Transverse colon (tissue), 4 donors: ENCODE measurements around the gene FOXD2. TPM values are rescaled to one million over a fixed set of nuclear protein-coding genes. Genes with fewer than 3 reads are reported as not detected.

Experiments
- DNase-seq: peaks from one replicate; pipeline ENCODE4 v3.0.0-alpha.2; 2019
- H3K27ac ChIP-seq, 4 donors: fragments of 200-600 bp; sonication (generic); 2 replicates each; pipeline ENCODE4 v1.5.1; 2016 to 2018; ENCODE audit warnings: inconsistent platforms in 4 of 4
- H3K27me3 ChIP-seq: fragments of 200-600 bp; sonication (generic); 2 replicates; pipeline ENCODE4 v1.5.1; 2017; ENCODE audit warnings: inconsistent platforms
- H3K36me3 ChIP-seq, 4 donors: fragments of 200-600 bp; sonication (generic); 2 replicates each; pipeline ENCODE4 v1.5.1; 2017 to 2019; ENCODE audit warnings: inconsistent platforms in 4 of 4
- H3K4me1 ChIP-seq, 4 donors: fragments of 200-600 bp; sonication (generic); 2 replicates each; pipeline ENCODE4 v1.5.1; 2017 to 2020; ENCODE audit warnings: inconsistent platforms in 4 of 4
- H3K4me3 ChIP-seq, 4 donors: fragments of 200-600 bp; sonication (generic); 1 replicate in 1 of 4; 2 replicates in 3 of 4; pipeline versions ENCODE4 v1.5.1 to v1.6.1; 2017 to 2019; ENCODE audit warnings: inconsistent platforms in 4 of 4
- H3K9me3 ChIP-seq, 2 donors: fragments of 200-600 bp; sonication (generic); 2 replicates each; pipeline ENCODE4 v1.5.1; 2017 to 2019; ENCODE audit warnings: inconsistent platforms in 2 of 2
- EP300 ChIP-seq: sonication (generic); formaldehyde crosslinking; IDR thresholded peaks from one replicate; pipeline ENCODE4 v1.6.1; 2017; ENCODE audit warnings: antibody characterized with exemption, low read depth
- POLR2A ChIP-seq: fragments of 450-650 bp; IDR thresholded peaks from one replicate; pipeline ENCODE4 v1.6.1; 2016; ENCODE audit warnings: antibody characterized with exemption, mild to moderate bottlenecking, moderate library complexity
- POLR2AphosphoS5 ChIP-seq, 3 donors: sonication (generic); formaldehyde crosslinking; IDR thresholded peaks; one replicate each; pipeline ENCODE4 v1.6.1; 2016; ENCODE audit warnings: antibody characterized with exemption in 3 of 3
- WGBS, 2 donors: methylation state at CpG; one replicate each; pipeline ENCODE4 v1.1.5; 2018; ENCODE audit warnings: low coverage in 1 of 2; 5-methylcytosine and 5-hydroxymethylcytosine counted together
- in situ Hi-C, 4 donors: fragments of 200-750 bp; cut with MboI; loops; one replicate each; pipeline versions ENCODE4 v1.15.0 to v1.15.1; 2017; ENCODE audit warnings: low sequenced_read_pairs in 3 of 4, low pct_ligation_motif_present in 1 of 4, low pct_unique_long_range_greater_than_20kb in 1 of 4
- intact Hi-C: fragments of 100-400 bp; cut with DNase I; formaldehyde crosslinking; loops from one replicate; pipeline ENCODE4 v1.15.1; 2023; ENCODE audit warnings: low total_unique reads
- total RNA-seq, 4 donors: library from RNA; depleted of rRNA; stranded (reverse); fragments of >200 nt; gene quantifications; one replicate each; pipeline ENCODE4 v1.1.0, GENCODE V29; 2016
- TF ChIP-seq, protein P1 (sequence below), 5 experiments: fragments of 200-600 bp in 3 of 5; fragments of 450-650 bp in 2 of 5; sonication (generic) in 3 of 5; IDR thresholded peaks; 1 replicate in 2 of 5; 2 replicates in 3 of 5; pipeline ENCODE4 v1.5.1; 2016 to 2017; ENCODE audit warnings: antibody characterized with exemption in 5 of 5, inconsistent platforms in 3 of 5, mild to moderate bottlenecking in 2 of 5, moderate library complexity in 1 of 5

The FOXD2 gene
- total RNA-seq, 4 donors from 2014 or later, result 15.8 to 20.9 (median 17.2) TPM

DNA sequence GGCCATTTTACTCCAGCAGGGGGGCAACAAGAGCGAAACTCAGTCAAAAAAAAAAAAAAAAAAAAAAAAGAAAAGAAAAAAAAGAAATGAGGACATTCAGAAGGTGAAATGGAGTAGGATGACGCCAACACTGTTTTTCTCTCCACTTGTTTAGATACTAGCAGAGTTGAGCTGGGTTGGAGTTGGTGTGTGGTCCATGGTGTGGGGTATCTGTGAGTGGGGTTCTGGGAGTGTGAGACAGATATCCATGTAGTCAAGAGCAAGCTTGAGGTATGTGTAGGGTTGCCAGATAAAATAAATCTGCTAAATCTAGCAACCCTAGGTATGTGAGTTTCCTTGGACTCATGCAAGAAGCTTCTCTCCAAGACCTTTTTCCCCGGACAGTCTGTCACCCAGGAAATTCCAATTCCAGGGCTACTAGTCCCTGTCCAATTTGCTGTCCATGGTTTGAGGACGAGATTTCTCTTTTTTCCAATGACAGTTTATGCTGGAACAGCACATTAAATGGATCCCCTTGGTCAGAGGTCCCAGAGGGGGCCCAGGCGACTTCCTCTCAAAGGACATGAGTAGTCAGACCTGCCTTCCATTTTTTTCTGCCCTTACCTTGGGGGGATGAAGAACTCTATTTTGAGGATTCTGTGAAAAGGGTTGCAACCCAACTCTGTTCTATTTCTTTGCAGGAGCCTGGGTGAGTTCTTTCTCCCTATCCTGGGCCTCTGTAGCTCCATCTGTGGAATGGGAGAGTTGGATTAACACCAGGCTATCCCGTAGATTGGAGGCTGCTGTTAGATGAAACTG is 2.1 kb upstream of the FOXD2 start:
- Histone ChIP-seq H3K27me3 (peaks cover 92% of the 10 kb centered on the region), H3K27ac (peak overlapping the region; percentile 85 to 95 (median 91)), H3K9me3 (no peaks in the 10 kb centered on the region), H3K36me3 (no peaks in the 10 kb centered on the region), H3K4me3 (peak overlapping the region in 3 of 4 donors; percentile 61 to 85 (median 74)), H3K4me1 (peaks cover 10 to 61% (median 42%) of the 10 kb centered on the region in 4 donors)
- WGBS, 2 donors, result 17 to 40% methylated on average over 2 to 6 of the region's 6 CpGs
- TF ChIP-seq POLR2AphosphoS5 (IDR thresholded peaks at IDR 0.05) (no peak), POLR2A (no peak), EP300 (no peak)
- TF ChIP-seq, protein P1, sequence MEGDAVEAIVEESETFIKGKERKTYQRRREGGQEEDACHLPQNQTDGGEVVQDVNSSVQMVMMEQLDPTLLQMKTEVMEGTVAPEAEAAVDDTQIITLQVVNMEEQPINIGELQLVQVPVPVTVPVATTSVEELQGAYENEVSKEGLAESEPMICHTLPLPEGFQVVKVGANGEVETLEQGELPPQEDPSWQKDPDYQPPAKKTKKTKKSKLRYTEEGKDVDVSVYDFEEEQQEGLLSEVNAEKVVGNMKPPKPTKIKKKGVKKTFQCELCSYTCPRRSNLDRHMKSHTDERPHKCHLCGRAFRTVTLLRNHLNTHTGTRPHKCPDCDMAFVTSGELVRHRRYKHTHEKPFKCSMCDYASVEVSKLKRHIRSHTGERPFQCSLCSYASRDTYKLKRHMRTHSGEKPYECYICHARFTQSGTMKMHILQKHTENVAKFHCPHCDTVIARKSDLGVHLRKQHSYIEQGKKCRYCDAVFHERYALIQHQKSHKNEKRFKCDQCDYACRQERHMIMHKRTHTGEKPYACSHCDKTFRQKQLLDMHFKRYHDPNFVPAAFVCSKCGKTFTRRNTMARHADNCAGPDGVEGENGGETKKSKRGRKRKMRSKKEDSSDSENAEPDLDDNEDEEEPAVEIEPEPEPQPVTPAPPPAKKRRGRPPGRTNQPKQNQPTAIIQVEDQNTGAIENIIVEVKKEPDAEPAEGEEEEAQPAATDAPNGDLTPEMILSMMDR (IDR thresholded peaks at IDR 0.05), result no peak
- DNase-seq, result no peak
- intact Hi-C loops, result no loop called here
- in situ Hi-C loops, result loop anchor here in 2 of 4 donors (10.0 to 25.0 kb wide), 2 partner anchors 269 to 277 kb away; no protein-coding TSS in a partner anchor

DNA sequence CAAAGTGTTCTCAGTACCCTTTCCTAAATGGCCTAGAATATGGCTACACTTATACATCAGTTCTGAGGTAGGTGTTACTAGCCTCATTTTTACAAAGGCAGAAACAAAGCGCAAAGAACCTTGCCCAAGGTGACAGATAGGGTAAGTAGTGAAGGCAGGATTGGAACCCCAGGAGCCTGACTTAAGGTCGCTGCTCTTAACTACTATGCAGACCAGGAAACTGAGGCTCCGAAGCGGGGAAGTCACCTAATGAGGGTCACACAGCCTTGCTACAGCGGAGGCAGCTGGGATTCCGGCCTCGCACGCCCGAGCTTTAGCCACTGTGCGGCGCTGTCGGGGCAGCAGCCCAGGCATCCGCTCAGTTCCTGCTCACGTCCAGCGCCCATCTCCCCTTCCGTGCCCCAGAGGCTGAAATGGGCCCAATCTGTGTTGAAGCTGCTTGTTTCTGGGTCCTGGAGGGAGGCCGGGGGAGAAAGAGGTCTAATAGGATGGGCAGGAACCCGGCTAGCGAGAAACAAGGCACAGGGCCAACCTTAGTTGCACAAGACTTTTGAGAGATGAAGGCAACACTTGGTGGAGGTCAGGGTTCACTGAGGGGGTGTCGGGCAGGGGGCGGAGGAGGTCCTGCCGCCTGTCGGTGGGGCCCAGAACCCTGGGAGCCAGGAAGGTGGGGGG is 1.4 kb upstream of the FOXD2 start:
- Histone ChIP-seq H3K4me1 (peaks cover 10 to 56% (median 39%) of the 10 kb centered on the region in 4 donors), H3K9me3 (no peaks in the 10 kb centered on the region), H3K27me3 (peaks cover 92% of the 10 kb centered on the region), H3K36me3 (no peaks in the 10 kb centered on the region), H3K4me3 (peak overlapping the region; percentile 40 to 85 (median 68)), H3K27ac (peak overlapping the region; percentile 85 to 95 (median 91))
- 4 to 7% methylated on average over 6 to 21 of the region's 23 CpGs for WGBS, 2 donors
- intact Hi-C loops, result no loop called here
- in situ Hi-C loops, result loop anchor here in 2 of 4 donors (10.0 to 25.0 kb wide), 2 partner anchors 268 to 276 kb away; no protein-coding TSS in a partner anchor
- peak; percentile 90 for DNase-seq
- TF ChIP-seq, protein P1 (IDR thresholded peaks at IDR 0.05), result peak; percentile 81 to 94 (median 88)
- TF ChIP-seq POLR2AphosphoS5 (IDR thresholded peaks at IDR 0.05), result no peak
- TF ChIP-seq POLR2A, result peak; percentile 12
- no peak for TF ChIP-seq EP300

DNA sequence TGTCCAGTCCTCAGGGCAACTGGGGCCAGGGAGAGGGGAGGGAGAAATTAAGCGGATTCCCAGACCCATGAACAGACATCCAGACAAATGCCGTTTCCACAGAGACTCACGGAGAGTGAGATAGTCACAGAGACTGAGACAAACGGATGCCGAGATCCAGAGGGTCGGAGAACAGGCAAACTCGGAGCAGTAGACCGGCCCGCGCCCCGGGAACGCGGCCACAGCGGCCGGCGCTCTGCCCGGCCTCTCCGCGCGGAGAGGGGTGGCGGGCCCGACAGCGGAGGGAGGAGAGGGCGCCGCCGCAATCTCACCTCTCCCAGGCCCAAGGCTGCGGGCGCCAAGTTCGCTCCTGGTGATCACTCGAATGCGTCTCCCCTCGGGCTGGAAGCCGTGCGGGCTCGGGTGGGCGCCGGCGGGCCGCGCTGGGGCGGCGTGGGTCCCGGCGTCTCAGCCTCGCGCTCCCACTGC is 831 bp upstream of the FOXD2 start:
- in situ Hi-C loops, result loop anchor here in 2 of 4 donors (10.0 to 25.0 kb wide), 2 partner anchors 268 to 275 kb away; no protein-coding TSS in a partner anchor
- peaks cover 6 to 50% (median 34%) of the 10 kb centered on the region in 4 donors for H3K4me1 ChIP-seq
- H3K36me3 ChIP-seq, result no peaks in the 10 kb centered on the region
- H3K27me3 ChIP-seq, result peaks cover 92% of the 10 kb centered on the region
- H3K9me3 ChIP-seq, result no peaks in the 10 kb centered on the region
- intact Hi-C loops, result no loop called here
- WGBS, 2 donors, result 0 to 1% methylated on average over 1 to 31 of the region's 46 CpGs
- TF ChIP-seq POLR2A, result no peak
- TF ChIP-seq, protein P1 (IDR thresholded peaks at IDR 0.05), result no peak
- TF ChIP-seq EP300, result no peak
- peak overlapping the region; percentile 85 to 95 (median 91) for H3K27ac ChIP-seq
- peak overlapping the region; percentile 40 to 85 (median 68) for H3K4me3 ChIP-seq
- no peak for DNase-seq
